HUDEP-2 (cell line): Measurements from ENCODE around the gene CASTOR2.
A peak's percentile ranks its signal among the peaks of the same experiment; 100 is the strongest.
"Not testable (repeated sequence)": the region's sequence is repeated elsewhere in the genome, so short reads cannot be mapped to it uniquely, and the experiment has no call there.

Experiments
- DNase-seq, 76 experiments: peaks; one replicate each; lab custom pipeline; 2025; ENCODE audit not compliant: unreplicated experiment in 76 of 76; lab: John Stamatoyannopoulos, UW

CASTOR2 gene

DNA sequence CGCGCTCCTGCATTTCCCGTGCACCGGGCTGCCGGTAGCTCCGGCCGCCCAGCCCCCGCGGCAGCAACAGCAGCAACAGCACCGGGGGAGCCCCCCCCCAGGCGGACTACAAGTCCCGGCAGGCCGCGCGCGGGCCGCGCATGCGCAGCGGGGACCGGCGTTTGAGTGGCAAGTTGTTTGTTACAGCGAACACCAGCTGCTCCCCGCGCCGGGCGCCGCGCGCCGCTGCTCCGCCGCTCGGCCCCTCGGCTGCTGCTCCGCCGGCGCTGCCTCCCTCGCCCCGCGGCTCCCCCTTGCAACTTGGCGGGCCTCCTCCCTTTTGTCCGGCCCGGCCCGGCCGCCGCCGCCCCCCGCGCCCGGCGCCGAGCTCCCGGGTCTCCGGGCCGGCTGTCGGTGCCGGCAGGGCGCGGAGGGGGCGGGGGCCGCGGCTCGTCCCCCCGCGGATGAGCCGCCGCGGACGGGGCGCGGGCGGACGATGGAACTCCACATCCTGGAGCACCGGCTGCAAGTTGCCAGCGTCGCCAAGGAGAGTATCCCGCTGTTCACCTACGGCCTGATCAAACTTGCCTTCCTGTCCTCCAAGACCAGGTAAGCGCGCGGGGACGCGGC is at the start of gene CASTOR2:
CASTOR2 (plus strand) TSS at position 195 of the 609 bp plus-strand sequence; CDS start at position 476, 281 bp downstream.
- peak in 54 of 76 experiments; percentile 0 to 64 (median 29) for DNase-seq

- DNase-seq, result not testable (repeated sequence)
Observed at GRCh38 chr7:74922321-74922890, 42.1 kb upstream of the CASTOR2 start.

DNA sequence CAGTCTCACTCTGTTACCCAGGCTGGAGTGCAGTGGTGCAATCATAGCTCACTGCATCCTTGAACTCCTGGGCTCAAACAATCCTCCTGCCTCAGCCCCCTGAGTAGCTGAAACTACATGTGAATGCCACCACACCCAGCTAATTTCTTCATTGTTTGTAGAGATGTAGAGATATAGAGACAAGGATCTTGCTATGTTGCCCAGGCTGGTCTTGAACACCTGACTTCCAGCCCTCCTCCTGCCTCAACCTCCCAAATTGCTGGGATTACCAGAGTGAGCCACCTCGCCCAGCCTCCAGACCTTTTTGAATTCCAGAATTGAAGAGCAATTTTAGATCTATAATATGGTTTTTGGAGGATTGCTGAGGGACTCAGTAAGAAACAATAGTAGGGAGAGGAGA is 40.9 kb upstream of the CASTOR2 start:
- not testable (repeated sequence) for DNase-seq

- not testable (repeated sequence) for DNase-seq
Observed at GRCh38 chr7:74926968-74927367, 37.5 kb upstream of the CASTOR2 start.

- DNase-seq, result not testable (repeated sequence)
Observed at GRCh38 chr7:74931563-74932328, 32.8 kb upstream of the CASTOR2 start.

DNA sequence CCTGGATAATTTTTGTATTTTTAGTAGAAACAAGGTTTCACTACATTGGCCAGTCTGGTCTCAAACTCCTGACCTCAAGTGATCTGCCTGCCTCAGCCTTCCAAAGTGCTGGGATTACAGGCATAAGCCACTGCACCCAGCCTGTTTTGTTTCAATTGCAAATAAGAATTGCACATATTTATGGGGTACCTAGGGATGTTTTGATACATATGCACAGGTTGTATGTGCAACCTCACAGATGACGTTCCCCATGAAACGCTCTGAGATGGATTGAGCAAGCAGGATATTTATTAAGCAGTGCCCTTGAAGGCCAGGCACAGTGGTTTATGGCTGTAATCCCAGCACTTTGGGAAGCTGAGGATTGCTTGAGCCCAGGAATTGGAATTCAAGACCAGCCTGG is 25.1 kb upstream of the CASTOR2 start:
- not testable (repeated sequence) for DNase-seq

- not testable (repeated sequence) for DNase-seq
Observed at GRCh38 chr7:74941302-74942069, 23.0 kb upstream of the CASTOR2 start.

DNA sequence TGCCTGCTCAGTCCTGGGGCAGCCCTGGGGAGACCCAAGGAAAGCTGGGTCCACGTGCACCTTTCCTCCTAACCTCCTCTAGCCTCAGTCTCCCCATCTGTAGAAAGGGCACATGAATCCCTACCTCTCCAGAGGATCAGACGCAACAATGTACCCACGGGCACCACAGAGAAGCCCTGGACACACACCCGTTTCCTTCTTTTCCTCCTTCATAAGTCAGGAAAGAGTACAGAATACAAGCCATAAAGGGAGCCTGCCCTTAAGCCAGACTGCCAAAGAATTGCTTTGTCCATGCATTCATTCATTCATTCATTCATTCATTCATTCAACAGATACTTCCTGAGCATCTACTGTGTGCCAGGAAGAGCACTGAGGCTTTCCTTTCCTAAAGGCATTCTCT is 20.6 kb upstream of the CASTOR2 start:
- not testable (repeated sequence) for DNase-seq

GRCh38 chr7:74947741-74948140 is 16.8 kb upstream of the CASTOR2 start:
- DNase-seq, result not testable (repeated sequence)

DNA sequence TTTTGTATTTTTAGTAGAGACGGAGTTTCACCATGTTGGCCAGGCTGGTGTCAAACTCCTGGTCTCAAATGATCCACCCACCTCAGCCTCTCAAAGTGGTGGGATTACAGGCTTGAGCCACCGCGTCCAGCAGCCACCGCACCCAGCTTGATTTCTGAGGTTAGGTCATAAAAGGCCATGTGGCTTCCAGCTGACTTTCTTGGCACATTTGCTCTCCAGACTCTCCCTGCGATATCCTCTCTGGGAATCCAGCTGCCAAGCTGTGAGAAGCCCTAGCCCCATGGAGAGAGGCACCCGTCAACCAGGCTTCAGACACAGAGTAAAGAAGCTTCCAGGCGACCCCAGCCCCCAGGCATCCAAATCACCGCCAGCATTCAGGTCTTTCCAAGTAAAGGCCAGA is 10.7 kb upstream of the CASTOR2 start:
- DNase-seq, result not testable (repeated sequence)

DNA sequence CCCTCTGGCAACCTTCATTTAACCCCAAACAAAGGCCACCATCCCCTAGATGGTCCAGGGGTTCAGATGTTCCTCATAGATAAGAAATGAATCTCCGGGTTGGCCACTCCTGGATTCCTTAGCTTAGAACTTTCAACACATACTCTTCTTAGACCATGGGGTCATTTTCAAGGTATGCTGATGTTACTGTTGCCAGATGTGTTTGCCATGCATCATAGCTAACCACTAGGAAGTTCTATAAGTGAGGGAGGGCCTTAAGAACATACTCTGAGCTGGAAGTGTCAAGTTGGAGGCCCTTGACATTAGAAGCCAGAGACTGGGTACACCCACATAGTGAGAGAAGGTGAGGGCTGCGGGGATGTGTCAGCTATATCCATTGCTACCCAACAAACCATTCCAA is 6.2 kb upstream of the CASTOR2 start:
- DNase-seq, result not testable (repeated sequence)

DNA sequence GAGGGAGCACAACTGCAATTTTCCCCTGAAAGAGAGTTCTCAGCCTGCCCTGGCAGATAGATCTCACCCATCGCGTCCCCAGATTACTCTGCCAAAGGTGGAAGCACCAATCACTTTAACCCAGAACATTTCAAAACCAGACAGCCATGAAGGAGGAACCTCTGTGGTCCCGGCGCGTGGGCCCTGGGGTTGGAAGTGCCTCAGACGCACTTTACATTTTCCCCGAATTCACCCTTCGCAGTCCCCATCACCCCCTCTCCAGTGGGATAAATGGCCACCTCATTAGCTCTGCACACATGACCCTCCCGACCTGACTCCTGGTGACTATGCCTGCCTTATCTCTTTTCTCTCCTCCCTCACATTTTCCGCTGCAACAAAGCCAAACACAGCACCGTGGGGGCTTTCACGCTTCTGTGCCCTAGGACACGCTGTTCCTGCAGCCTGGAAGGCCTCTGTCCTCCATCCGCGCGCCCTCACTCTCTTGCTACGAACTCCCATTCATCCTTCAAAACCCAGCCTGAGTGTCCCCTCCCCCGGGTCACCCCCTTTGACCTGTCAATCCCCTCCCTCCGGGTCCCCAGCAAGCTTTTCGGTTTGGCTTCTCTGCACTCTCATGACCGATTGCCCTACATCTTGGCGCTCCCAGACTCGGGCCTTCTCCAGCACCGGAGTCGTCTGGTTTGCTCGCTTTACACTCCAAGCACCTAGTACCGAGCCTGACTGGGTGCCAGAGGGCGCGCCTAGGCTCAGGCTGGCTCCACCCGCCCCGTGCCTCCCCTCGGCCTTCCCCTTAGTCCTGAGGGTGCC is 598 bp upstream of the CASTOR2 start:
- DNase-seq, result not testable (repeated sequence)

GRCh38 chr7:74966208-74966854 is 1.8 kb downstream of the CASTOR2 start:
- not testable (repeated sequence) for DNase-seq

GRCh38 chr7:74966909-74967308 is 2.4 kb downstream of the CASTOR2 start:
- not testable (repeated sequence) for DNase-seq

DNA sequence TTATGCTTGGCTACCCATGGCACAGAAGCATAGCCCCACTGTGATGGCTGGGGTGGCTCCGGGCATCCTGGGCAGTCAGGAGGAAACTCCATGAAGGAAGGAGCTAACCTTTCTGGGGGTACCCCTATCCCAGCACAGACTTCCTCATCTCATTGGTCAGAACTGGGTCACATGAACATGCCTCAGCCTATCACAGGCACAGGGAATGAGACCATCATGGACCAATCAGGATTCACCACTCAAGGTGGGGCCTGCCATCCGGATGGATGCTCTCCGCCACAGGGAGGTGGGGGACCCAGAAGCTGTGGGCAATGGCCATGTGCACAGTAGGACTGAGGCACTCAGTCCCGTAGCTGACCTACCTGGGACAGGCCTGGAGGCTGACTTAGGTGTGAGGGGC is 6.9 kb downstream of the CASTOR2 start:
- DNase-seq, result not testable (repeated sequence)

DNA sequence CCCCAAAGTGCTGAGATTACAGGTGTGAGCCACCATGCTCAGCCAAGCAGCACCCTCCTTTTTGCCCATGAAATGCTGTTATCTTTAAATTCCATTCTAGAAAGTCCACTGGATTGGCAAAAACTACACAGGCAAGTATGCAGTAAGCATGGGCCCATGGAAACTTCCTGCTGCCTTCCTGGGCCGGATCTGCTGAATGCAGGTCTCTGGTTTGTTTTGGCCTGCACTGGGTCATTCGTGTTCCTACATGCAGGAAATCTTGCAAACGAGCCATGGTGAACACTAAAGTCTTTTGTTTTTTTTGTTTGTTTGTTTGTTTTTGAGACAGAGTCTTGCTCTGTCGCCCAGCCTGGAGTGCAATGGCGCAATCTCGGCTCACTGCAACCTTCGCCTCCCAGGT is 7.9 kb downstream of the CASTOR2 start:
- DNase-seq, result not testable (repeated sequence)

DNA sequence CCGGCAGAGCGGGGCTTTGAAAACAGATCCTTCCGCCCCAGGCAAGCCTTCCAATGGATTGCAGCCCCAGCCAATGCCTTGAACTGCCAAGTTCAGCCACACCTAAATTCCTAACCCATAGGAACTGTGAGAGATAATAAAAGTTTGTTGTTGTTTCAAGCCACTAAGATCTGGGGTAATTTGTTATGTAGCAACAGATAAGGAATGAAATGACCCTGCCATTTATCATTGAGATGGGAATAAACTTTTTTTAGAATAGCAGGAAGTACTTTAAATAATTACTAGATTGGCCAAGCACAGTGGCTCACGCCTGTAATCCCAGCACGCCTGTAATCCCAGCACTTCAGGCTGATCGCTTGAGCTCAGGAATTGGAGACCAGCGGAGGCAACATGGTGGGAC is 11.5 kb downstream of the CASTOR2 start:
- DNase-seq, result not testable (repeated sequence)

GRCh38 chr7:74977523-74977922 is 13.0 kb downstream of the CASTOR2 start:
- not testable (repeated sequence) for DNase-seq

- DNase-seq, result not testable (repeated sequence)
Observed at GRCh38 chr7:74988436-74988835, 23.9 kb downstream of the CASTOR2 start.

DNA sequence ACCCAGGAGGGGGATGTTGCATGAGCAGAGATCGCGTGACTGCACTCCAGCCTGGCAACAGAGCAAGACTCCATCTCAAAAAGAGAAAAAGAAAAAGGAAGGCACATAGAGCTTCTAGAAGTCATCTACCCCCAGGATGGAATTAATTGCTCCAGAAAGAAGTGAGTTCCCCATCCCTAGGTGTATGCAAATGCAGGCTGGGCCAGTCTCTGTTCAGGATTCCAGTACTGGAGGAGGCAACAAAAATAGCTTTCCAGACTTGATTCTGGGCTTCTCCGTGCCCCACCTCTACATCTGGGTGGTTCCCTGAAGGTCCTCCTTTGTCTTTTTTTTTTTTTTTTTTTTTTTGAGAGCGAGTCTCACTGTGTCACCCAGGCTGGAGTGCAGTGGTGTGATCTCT is 28.6 kb downstream of the CASTOR2 start:
- DNase-seq, result no peak
